B cell (primary cell): Measurements from ENCODE around the gene HTR1D. TPM values are rescaled to one million over a fixed set of nuclear protein-coding genes. Genes with fewer than 3 reads are reported as not detected.

Source experiments
- ATAC-seq: fragments of 200-7000 bp; cut with Tn5 transposase; one replicate; pipeline ENCODE4 v1.10.0; 2021; ENCODE audit warnings: low read depth, mild to moderate bottlenecking, moderate number of reproducible peaks, moderate library complexity
- CTCF ChIA-PET: fragments of 350-600 bp; sonication (Branson Sonifier 250); formaldehyde crosslinking; loops from one replicate; lab custom pipeline; 2021; ENCODE audit warnings: antibody characterized with exemption, inconsistent platforms; lab: Charles Lee
- POLR2A ChIA-PET: fragments of 350-600 bp; sonication (Branson Sonifier 250); formaldehyde crosslinking; loops from one replicate; lab custom pipeline; 2021; ENCODE audit warnings: antibody characterized with exemption; lab: Charles Lee
- DNase-seq: peaks from one replicate; pipeline ENCODE4 v3.0.0; 2013
- H2AFZ ChIP-seq: 2 replicates; pipeline ENCODE4 v1.6.1; 2012; ENCODE audit warnings: mild to moderate bottlenecking, low read depth, low read length; ENCODE audit not compliant: insufficient read depth, poor library complexity, severe bottlenecking
- H3K27ac ChIP-seq, 2 donors: 1 replicate in 1 of 2; 2 replicates in 1 of 2; pipeline ENCODE4 v1.5.1; 2012 to 2013; ENCODE audit warnings: low read length in 2 of 2, mild to moderate bottlenecking in 2 of 2, moderate library complexity in 1 of 2
- H3K27me3 ChIP-seq, 4 experiments: fragments of 200-600 bp in 1 of 4; sonication (generic) in 1 of 4; replicated peaks in 1 of 4; 1 replicate in 2 of 4; 2 replicates in 2 of 4; pipeline versions ENCODE4 v1.6.1 to v1.7.0; 2013 to 2016; ENCODE audit warnings: low read length in 3 of 4, mild to moderate bottlenecking in 2 of 4, mixed read lengths in 1 of 4, moderate library complexity in 1 of 4; ENCODE audit not compliant: insufficient read depth in 4 of 4, control insufficient read depth in 3 of 4; ENCODE audit errors: control extremely low read depth in 1 of 4
- H3K36me3 ChIP-seq, 2 experiments: replicated peaks in 1 of 2; 1 replicate in 1 of 2; 2 replicates in 1 of 2; pipeline versions ENCODE4 v1.6.1 to v1.7.1; 2013; ENCODE audit warnings: low read length in 1 of 2; ENCODE audit not compliant: insufficient read depth in 2 of 2, control insufficient read depth in 1 of 2; ENCODE audit errors: control extremely low read depth in 1 of 2, extremely low read depth in 1 of 2
- H3K4me1 ChIP-seq, 2 donors: fragments of 200-600 bp in 1 of 2; sonication (generic) in 1 of 2; 1 replicate in 1 of 2; 2 replicates in 1 of 2; pipeline versions ENCODE4 v1.5.1 to v1.6.1; 2013 to 2017; ENCODE audit warnings: low read length in 2 of 2; ENCODE audit not compliant: control insufficient read depth in 2 of 2, insufficient read depth in 2 of 2
- H3K4me2 ChIP-seq: replicated peaks from 2 replicates; pipeline ENCODE3; 2012; ENCODE audit warnings: mild to moderate bottlenecking, low read depth, low read length; ENCODE audit not compliant: poor library complexity, severe bottlenecking
- H3K4me3 ChIP-seq, 5 experiments: fragments of 200-600 bp in 1 of 5; sonication (generic) in 1 of 5; 1 replicate in 3 of 5; 2 replicates in 2 of 5; pipeline versions ENCODE4 v1.5.1 to v1.7.0; 2011 to 2016; ENCODE audit warnings: low read length in 4 of 5, mild to moderate bottlenecking in 4 of 5, low read depth in 2 of 5, control low read depth in 1 of 5, moderate library complexity in 1 of 5; ENCODE audit not compliant: insufficient read depth in 1 of 5; ENCODE audit errors: control extremely low read depth in 1 of 5, extremely low read depth in 1 of 5
- H3K79me2 ChIP-seq: fragments of 200-600 bp; sonication (generic); one replicate; pipeline ENCODE4 v1.6.0; 2016; ENCODE audit warnings: low read length; ENCODE audit not compliant: control insufficient read depth, insufficient read depth
- H3K9ac ChIP-seq: fragments of 200-600 bp; sonication (generic); 2 replicates; pipeline ENCODE4 v1.6.1; 2017; ENCODE audit warnings: mild to moderate bottlenecking, low read length, moderate library complexity
- H3K9me3 ChIP-seq, 3 donors: one replicate each; pipeline versions ENCODE4 v1.6.1 to v1.7.1; 2013; ENCODE audit warnings: low read length in 2 of 3; ENCODE audit not compliant: control insufficient read depth in 2 of 3, insufficient read depth in 1 of 3; ENCODE audit errors: control extremely low read depth in 1 of 3
- H4K20me1 ChIP-seq: 2 replicates; pipeline ENCODE4 v1.6.0; 2012; ENCODE audit warnings: mild to moderate bottlenecking, low read length; ENCODE audit not compliant: insufficient read depth, control insufficient read depth, poor library complexity, severe bottlenecking
- H3K27ac Mint-ChIP-seq: one replicate; pipeline ENCODE4 v1.8.0; 2021; ENCODE audit warnings: mixed read lengths
- H3K27me3 Mint-ChIP-seq: one replicate; pipeline ENCODE4 v1.8.0; 2021; ENCODE audit warnings: mixed read lengths
- H3K4me1 Mint-ChIP-seq: one replicate; pipeline ENCODE4 v1.8.0; 2021; ENCODE audit warnings: mixed read lengths
- H3K4me3 Mint-ChIP-seq: one replicate; pipeline ENCODE4 v1.8.0; 2021; ENCODE audit warnings: mixed read lengths
- H3K9me3 Mint-ChIP-seq: one replicate; pipeline ENCODE4 v1.8.0; 2022; ENCODE audit warnings: mixed read lengths; ENCODE audit not compliant: insufficient read depth
- EZH2 ChIP-seq: IDR thresholded peaks from 2 replicates; pipeline ENCODE4 v1.6.1; 2012; ENCODE audit warnings: borderline replicate concordance, low read depth, mild to moderate bottlenecking, moderate library complexity, low read length; ENCODE audit not compliant: insufficient read depth, poor library complexity, severe bottlenecking
- WGBS: methylation state at CpG from one replicate; pipeline ENCODE4 v1.1.5; 2013; ENCODE audit warnings: missing lambda C conversion rate; ENCODE audit not compliant: insufficient coverage; 5-methylcytosine and 5-hydroxymethylcytosine counted together
- intact Hi-C: fragments of 100-400 bp; cut with micrococcal nuclease; formaldehyde crosslinking; loops from one replicate; pipeline ENCODE4 v1.10.0; 2022
- polyA plus RNA-seq: library from polyadenylated mRNA; depleted of rRNA; stranded (reverse); fragments of >200 nt; gene quantifications from 2 replicates; pipeline ENCODE4 v1.2.3, GENCODE V29; 2012
- total RNA-seq, 2 donors: library from RNA; stranded (reverse); fragments of 120-200 nt in 1 of 2; gene quantifications; 1 replicate in 1 of 2; 2 replicates in 1 of 2; pipeline versions ENCODE4 v1.2.3 to v1.2.4, GENCODE V29; 2013 to 2022
- TF ChIP-seq, protein P1 (sequence below): fragments of 200-600 bp; IDR thresholded peaks from one replicate; pipeline ENCODE4 v1.8.0; 2022; ENCODE audit warnings: antibody characterized with exemption, mild to moderate bottlenecking

Gene HTR1D
- total and polyA plus RNA-seq, 2 donors (not counting 1 experiment from before 2014, with no cell fraction given) = not detected

GRCh38 chr1:23198373-23198772, 18.9 kb downstream of the HTR1D start:
- H3K27ac Mint-ChIP-seq = no peak overlapping the region
- POLR2A ChIA-PET = no interaction called here
- TF ChIP-seq, protein P1, sequence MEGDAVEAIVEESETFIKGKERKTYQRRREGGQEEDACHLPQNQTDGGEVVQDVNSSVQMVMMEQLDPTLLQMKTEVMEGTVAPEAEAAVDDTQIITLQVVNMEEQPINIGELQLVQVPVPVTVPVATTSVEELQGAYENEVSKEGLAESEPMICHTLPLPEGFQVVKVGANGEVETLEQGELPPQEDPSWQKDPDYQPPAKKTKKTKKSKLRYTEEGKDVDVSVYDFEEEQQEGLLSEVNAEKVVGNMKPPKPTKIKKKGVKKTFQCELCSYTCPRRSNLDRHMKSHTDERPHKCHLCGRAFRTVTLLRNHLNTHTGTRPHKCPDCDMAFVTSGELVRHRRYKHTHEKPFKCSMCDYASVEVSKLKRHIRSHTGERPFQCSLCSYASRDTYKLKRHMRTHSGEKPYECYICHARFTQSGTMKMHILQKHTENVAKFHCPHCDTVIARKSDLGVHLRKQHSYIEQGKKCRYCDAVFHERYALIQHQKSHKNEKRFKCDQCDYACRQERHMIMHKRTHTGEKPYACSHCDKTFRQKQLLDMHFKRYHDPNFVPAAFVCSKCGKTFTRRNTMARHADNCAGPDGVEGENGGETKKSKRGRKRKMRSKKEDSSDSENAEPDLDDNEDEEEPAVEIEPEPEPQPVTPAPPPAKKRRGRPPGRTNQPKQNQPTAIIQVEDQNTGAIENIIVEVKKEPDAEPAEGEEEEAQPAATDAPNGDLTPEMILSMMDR = no peak
- TF ChIP-seq EZH2 = no peak

DNA sequence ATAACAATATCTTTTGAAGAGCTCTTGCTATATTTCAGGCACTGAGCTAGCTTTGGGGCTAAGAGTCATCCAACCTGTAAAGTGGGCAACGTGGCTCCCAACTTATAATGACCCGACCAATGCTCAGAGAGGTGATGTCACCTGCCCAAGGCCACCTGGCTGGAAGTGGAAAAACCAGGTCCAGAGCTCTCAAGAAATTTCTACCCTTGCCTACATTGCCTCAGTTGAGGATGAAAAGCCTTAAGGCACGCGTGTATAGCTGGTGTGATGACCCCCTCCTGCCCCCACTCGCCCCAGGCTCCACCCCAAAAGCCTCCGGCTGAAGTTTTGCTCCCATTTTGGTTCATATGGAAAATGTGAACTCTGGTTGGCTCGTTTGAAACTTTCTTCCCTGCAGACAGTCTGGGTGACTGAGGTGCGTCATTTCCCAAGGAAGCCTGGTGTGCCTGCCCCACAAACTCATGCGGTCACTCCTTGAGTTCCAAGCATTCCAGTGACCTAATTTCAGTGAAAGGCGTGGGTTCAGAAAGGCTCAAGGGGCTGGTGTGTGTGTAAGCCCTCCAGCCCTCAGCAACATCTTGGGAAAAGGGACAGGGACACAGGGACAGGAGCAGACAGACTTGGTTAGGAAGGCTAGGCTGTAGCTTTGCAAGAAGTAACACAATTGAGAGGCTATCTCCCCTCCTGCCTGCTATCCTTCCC, 20.5 kb downstream of the HTR1D start:
- H3K4me3 Mint-ChIP-seq = no peak overlapping the region

More at GRCh38 chr1:23198373-23198772, 18.9 kb downstream of the HTR1D start:
- peaks cover 3% of the 10 kb centered on the region for H3K4me1 Mint-ChIP-seq
- H4K20me1 ChIP-seq = no peaks in the 10 kb centered on the region
- DNase-seq (no peak), ATAC-seq (no peak)
- no peak overlapping the region for H2AFZ ChIP-seq
- H3K9me3 ChIP-seq = peaks cover 0 to 5% (median 0%) of the 10 kb centered on the region in 3 donors
- H3K4me1 ChIP-seq = peaks cover 4% of the 10 kb centered on the region in 2 donors
- H3K79me2 ChIP-seq = no peaks in the 10 kb centered on the region
- H3K36me3 ChIP-seq = no peaks in the 10 kb centered on the region
- H3K9me3 Mint-ChIP-seq = no peaks in the 10 kb centered on the region
- H3K4me3 Mint-ChIP-seq = no peak overlapping the region
- H3K9ac ChIP-seq = no peak overlapping the region
- no peak overlapping the region for H3K4me3 ChIP-seq
- no peak overlapping the region for H3K27ac ChIP-seq
- WGBS = no CpG with 5 or more reads among the region's 4 CpGs
- no peak overlapping the region for H3K4me2 ChIP-seq
- CTCF ChIA-PET = interaction anchor here (1.0 kb wide), 1 partner anchor 14 kb away, joined by 3 read pairs; no protein-coding TSS in a partner anchor
- intact Hi-C loops = no loop called here
- no peaks in the 10 kb centered on the region for H3K27me3 ChIP-seq
- peaks cover 21% of the 10 kb centered on the region for H3K27me3 Mint-ChIP-seq

More for the DNA sequence above, 20.5 kb downstream of the HTR1D start:
- Histone ChIP-seq H3K27ac (no peak overlapping the region), H4K20me1 (no peaks in the 10 kb centered on the region), H3K36me3 (no peaks in the 10 kb centered on the region), H3K4me1 (no peaks in the 10 kb centered on the region), H3K9ac (no peak overlapping the region), H2AFZ (no peak overlapping the region), H3K4me2 (no peak overlapping the region), H3K9me3 (peaks cover 0 to 5% (median 0%) of the 10 kb centered on the region in 3 donors), H3K4me3 (no peak overlapping the region), H3K79me2 (no peaks in the 10 kb centered on the region), H3K27me3 (no peaks in the 10 kb centered on the region)
- H3K27ac Mint-ChIP-seq = no peak overlapping the region
- ATAC-seq (no peak), DNase-seq (no peak)
- CTCF ChIA-PET = interaction anchor here (0.6 to 3.9 kb wide), 2 partner anchors 12 to 86 kb away, joined by 3 to 30 read pairs; no protein-coding TSS in a partner anchor
- no peaks in the 10 kb centered on the region for H3K9me3 Mint-ChIP-seq
- intact Hi-C loops = no loop called here
- no peak for TF ChIP-seq EZH2
- peaks cover 32% of the 10 kb centered on the region for H3K27me3 Mint-ChIP-seq
- POLR2A ChIA-PET = no interaction called here
- no peaks in the 10 kb centered on the region for H3K4me1 Mint-ChIP-seq
- WGBS = 84% methylated on average over 9 of the region's 10 CpGs
